HEK293T (cell line): ENCODE results near the gene LTBP1.

Experiments
- CTCF ChIA-PET: fragments of 350-600 bp; formaldehyde crosslinking; extraction: SDS; loops from one replicate; lab custom pipeline; 2021; ENCODE audit warnings: antibody characterized with exemption, inconsistent platforms; lab: Yijun Ruan, JAX
- POLR2A ChIA-PET: fragments of 350-600 bp; formaldehyde crosslinking; extraction: SDS; loops from one replicate; lab custom pipeline; 2020; ENCODE audit warnings: antibody characterized with exemption, inconsistent platforms; lab: Yijun Ruan, JAX
- DNase-seq: peaks from one replicate; pipeline ENCODE4 v3.0.0; 2012; ENCODE audit warnings: mixed read lengths; ENCODE audit errors: extremely low spot score
- ARNT ChIP-seq: fragments of 450-650 bp; IDR thresholded peaks from 2 replicates; pipeline ENCODE4 v1.6.1; 2017; ENCODE audit warnings: mild to moderate bottlenecking
- BHLHE40 ChIP-seq: fragments of 450-650 bp; IDR thresholded peaks from 2 replicates; pipeline ENCODE4 v1.6.1; 2016; ENCODE audit warnings: mild to moderate bottlenecking, moderate library complexity, borderline replicate concordance
- CTBP1 ChIP-seq: fragments of 450-650 bp; IDR thresholded peaks from 2 replicates; pipeline ENCODE4 v1.6.1; 2016; ENCODE audit warnings: borderline replicate concordance
- ELF4 ChIP-seq: fragments of 450-650 bp; IDR thresholded peaks from 2 replicates; pipeline ENCODE4 v1.6.1; 2017; ENCODE audit warnings: antibody characterized with exemption
- FOXA1 ChIP-seq: fragments of 450-650 bp; IDR thresholded peaks from 2 replicates; pipeline ENCODE4 v1.6.1; 2016; ENCODE audit warnings: mild to moderate bottlenecking
- FOXK2 ChIP-seq: fragments of 450-650 bp; IDR thresholded peaks from 2 replicates; pipeline ENCODE4 v1.6.1; 2016; ENCODE audit warnings: mild to moderate bottlenecking
- FOXM1 ChIP-seq: fragments of 450-650 bp; IDR thresholded peaks from 2 replicates; pipeline ENCODE4 v1.6.1; 2017; ENCODE audit warnings: mild to moderate bottlenecking, borderline replicate concordance
- HDGF ChIP-seq: fragments of 450-650 bp; IDR thresholded peaks from 2 replicates; pipeline ENCODE4 v1.6.1; 2017; ENCODE audit warnings: antibody characterized with exemption, borderline replicate concordance
- L3MBTL2 ChIP-seq: fragments of 450-650 bp; conservative IDR thresholded peaks from 2 replicates; pipeline ENCODE4 v1.6.1; 2016; ENCODE audit warnings: mild to moderate bottlenecking
- LEF1 ChIP-seq: fragments of 450-650 bp; IDR thresholded peaks from 2 replicates; pipeline ENCODE4 v1.6.1; 2017; ENCODE audit warnings: mild to moderate bottlenecking, borderline replicate concordance
- NFRKB ChIP-seq: fragments of 450-650 bp; IDR thresholded peaks from 2 replicates; pipeline ENCODE4 v1.6.1; 2016; ENCODE audit warnings: mild to moderate bottlenecking, moderate library complexity
- PKNOX1 ChIP-seq: fragments of 450-650 bp; IDR thresholded peaks from 2 replicates; pipeline ENCODE4 v1.6.1; 2016
- SP1 ChIP-seq: fragments of 450-650 bp; IDR thresholded peaks from 2 replicates; pipeline ENCODE4 v1.6.1; 2017
- SUZ12 ChIP-seq: fragments of 450-650 bp; IDR thresholded peaks from 2 replicates; pipeline ENCODE4 v1.6.1; 2016; ENCODE audit warnings: mild to moderate bottlenecking
- TARDBP ChIP-seq: fragments of 450-650 bp; IDR thresholded peaks from 2 replicates; pipeline ENCODE4 v1.6.1; 2016
- ZNF384 ChIP-seq: fragments of 450-650 bp; IDR thresholded peaks from 2 replicates; pipeline ENCODE4 v1.6.1; 2016

LTBP1 gene

GRCh38 chr2:32925283-32925815, 21.4 kb upstream of the LTBP1 start:
- TF ChIP-seq TARDBP: no peak
- no peak for TF ChIP-seq PKNOX1
- TF ChIP-seq FOXK2: no peak
- TF ChIP-seq ARNT: no peak
- TF ChIP-seq FOXM1: no peak
- TF ChIP-seq HDGF: no peak
- TF ChIP-seq ZNF384: no peak
- no peak for TF ChIP-seq LEF1
- no peak for TF ChIP-seq CTBP1
- TF ChIP-seq NFRKB: no peak
- TF ChIP-seq BHLHE40: no peak
- TF ChIP-seq L3MBTL2: no peak
- no peak for DNase-seq
- ChIA-PET POLR2A (no interaction called here), CTCF (no interaction called here)

- DNase-seq: no peak
- POLR2A ChIA-PET: no interaction called here
- no peak for TF ChIP-seq SP1
- TF ChIP-seq ELF4: no peak
- TF ChIP-seq HDGF: no peak
- TF ChIP-seq CTBP1: no peak
- TF ChIP-seq BHLHE40: no peak
- TF ChIP-seq ARNT: no peak
- no peak for TF ChIP-seq FOXK2
- no peak for TF ChIP-seq LEF1
- TF ChIP-seq TARDBP: no peak
- CTCF ChIA-PET: no interaction called here
These were observed 20.6 kb upstream of the LTBP1 start for GRCh38 chr2:32925976-32926707.

GRCh38 chr2:32926708-32927084, 20.1 kb upstream of the LTBP1 start:
- TF ChIP-seq FOXM1: no peak
- no peak for TF ChIP-seq SUZ12
- TF ChIP-seq ELF4: no peak
- TF ChIP-seq FOXK2: no peak
- TF ChIP-seq HDGF: no peak
- no peak for TF ChIP-seq BHLHE40
- TF ChIP-seq ZNF384: no peak
- TF ChIP-seq LEF1: no peak
- no peak for TF ChIP-seq ARNT
- POLR2A ChIA-PET: no interaction called here
- CTCF ChIA-PET: no interaction called here
- no peak for DNase-seq

- no peak for TF ChIP-seq L3MBTL2
- TF ChIP-seq ELF4: no peak
- no peak for TF ChIP-seq HDGF
- no peak for TF ChIP-seq SUZ12
- TF ChIP-seq ZNF384: no peak
- no peak for TF ChIP-seq CTBP1
- TF ChIP-seq FOXM1: no peak
- TF ChIP-seq LEF1: no peak
- TF ChIP-seq ARNT: no peak
- no peak for TF ChIP-seq SP1
- TF ChIP-seq FOXA1: no peak
- TF ChIP-seq BHLHE40: no peak
- TF ChIP-seq FOXK2: no peak
- no peak for TF ChIP-seq PKNOX1
- CTCF ChIA-PET: interaction anchor here (0.7 kb wide), 1 partner anchor 11 kb away, joined by 4 read pairs; no protein-coding TSS in a partner anchor
- POLR2A ChIA-PET: no interaction called here
- DNase-seq: no peak
These were observed 16.3 kb upstream of the LTBP1 start for GRCh38 chr2:32930436-32930835.

- TF ChIP-seq L3MBTL2 (no peak), FOXM1 (no peak), SUZ12 (no peak), BHLHE40 (no peak), SP1 (no peak), TARDBP (no peak), NFRKB (no peak)
- ChIA-PET POLR2A (no interaction called here), CTCF (interaction anchor here (0.7 kb wide), 1 partner anchor 78 kb away, joined by 4 read pairs; no protein-coding TSS in a partner anchor)
- no peak for DNase-seq
These were observed 15.2 kb upstream of the LTBP1 start for GRCh38 chr2:32931519-32931918.

- POLR2A ChIA-PET: no interaction called here
- TF ChIP-seq FOXK2: no peak
- no peak for TF ChIP-seq LEF1
- TF ChIP-seq CTBP1: no peak
- TF ChIP-seq ZNF384: no peak
- TF ChIP-seq BHLHE40: no peak
- TF ChIP-seq FOXA1: no peak
- CTCF ChIA-PET: interaction anchor here (0.6 to 0.7 kb wide), 2 partner anchors 78 to 448 kb away, joined by 4 to 5 read pairs; no protein-coding TSS in a partner anchor
- no peak for DNase-seq
These were observed 14.6 kb upstream of the LTBP1 start for GRCh38 chr2:32931945-32932709.
